ENCODE results near the gene CRACR2A.
A peak's percentile ranks its signal among the peaks of the same experiment; 100 is the strongest.

CRACR2A gene

GRCh38 chr12:3683670-3684069 lies 69.2 kb downstream of the CRACR2A start:
- Histone ChIP-seq H3K4me1 (ENCODE audit: insufficient read depth, poor library complexity, severe bottlenecking) (no peaks in the 10 kb centered on the region), H3K4me3 (ENCODE audit: severe bottlenecking) (no peak overlapping the region), H3K36me3 (ENCODE audit: low read depth) (no peaks in the 10 kb centered on the region), H3K9me3 (ENCODE audit: severe bottlenecking) (no peaks in the 10 kb centered on the region), H3K27me3 (ENCODE audit: insufficient read depth, poor library complexity, severe bottlenecking) (no peaks in the 10 kb centered on the region), H3K27ac (ENCODE audit: poor library complexity, severe bottlenecking) (no peak overlapping the region)
- no peak for TF ChIP-seq CTCF (IDR thresholded peaks at IDR 0.05; ENCODE audit: poor library complexity, severe bottlenecking)
- no peak for DNase-seq (ENCODE audit: low spot score)
- ATAC-seq (ENCODE audit: low read depth): no peak

GRCh38 chr12:3681595-3682061 lies 71.3 kb downstream of the CRACR2A start:
- no peak overlapping the region for H3K27ac ChIP-seq (ENCODE audit: poor library complexity, severe bottlenecking)
- H3K9me3 ChIP-seq (ENCODE audit: severe bottlenecking): no peaks in the 10 kb centered on the region
- no peak for DNase-seq (ENCODE audit: low spot score)
- no peaks in the 10 kb centered on the region for H3K4me1 ChIP-seq (ENCODE audit: insufficient read depth, poor library complexity, severe bottlenecking)
- ATAC-seq (ENCODE audit: low read depth): no peak
- peak; percentile 24 for TF ChIP-seq CTCF (IDR thresholded peaks at IDR 0.05; ENCODE audit: poor library complexity, severe bottlenecking)
- H3K27me3 ChIP-seq (ENCODE audit: insufficient read depth, poor library complexity, severe bottlenecking): no peaks in the 10 kb centered on the region
- no peaks in the 10 kb centered on the region for H3K36me3 ChIP-seq (ENCODE audit: low read depth)
- H3K4me3 ChIP-seq (ENCODE audit: severe bottlenecking): no peak overlapping the region

GRCh38 chr12:3680919-3681594 lies 71.9 kb downstream of the CRACR2A start:
- no peaks in the 10 kb centered on the region for H3K4me1 ChIP-seq (ENCODE audit: insufficient read depth, poor library complexity, severe bottlenecking)
- H3K27me3 ChIP-seq (ENCODE audit: insufficient read depth, poor library complexity, severe bottlenecking): no peaks in the 10 kb centered on the region
- no peaks in the 10 kb centered on the region for H3K9me3 ChIP-seq (ENCODE audit: severe bottlenecking)
- peak; percentile 49; the same call in 2 of the 3 replicates for ATAC-seq (ENCODE audit: low read depth)
- TF ChIP-seq CTCF (IDR thresholded peaks at IDR 0.05; ENCODE audit: poor library complexity, severe bottlenecking): peak; percentile 44
- H3K27ac ChIP-seq (ENCODE audit: poor library complexity, severe bottlenecking): no peak overlapping the region
- no peak for DNase-seq (ENCODE audit: low spot score)
- H3K36me3 ChIP-seq (ENCODE audit: low read depth): no peaks in the 10 kb centered on the region
- H3K4me3 ChIP-seq (ENCODE audit: severe bottlenecking): no peak overlapping the region

- no peak for TF ChIP-seq CTCF (IDR thresholded peaks at IDR 0.05; ENCODE audit: poor library complexity, severe bottlenecking)
- no peaks in the 10 kb centered on the region for H3K27me3 ChIP-seq (ENCODE audit: insufficient read depth, poor library complexity, severe bottlenecking)
- ATAC-seq (ENCODE audit: low read depth): no peak
Observed at GRCh38 chr12:3679831-3680230, 73.1 kb downstream of the CRACR2A start.

GRCh38 chr12:3677609-3678008 lies 75.3 kb downstream of the CRACR2A start:
- no peak overlapping the region for H3K4me3 ChIP-seq (ENCODE audit: severe bottlenecking)
- TF ChIP-seq CTCF (IDR thresholded peaks at IDR 0.05; ENCODE audit: poor library complexity, severe bottlenecking): no peak
- H3K9me3 ChIP-seq (ENCODE audit: severe bottlenecking): no peaks in the 10 kb centered on the region
- H3K27ac ChIP-seq (ENCODE audit: poor library complexity, severe bottlenecking): no peak overlapping the region
- H3K36me3 ChIP-seq (ENCODE audit: low read depth): no peaks in the 10 kb centered on the region
- no peaks in the 10 kb centered on the region for H3K27me3 ChIP-seq (ENCODE audit: insufficient read depth, poor library complexity, severe bottlenecking)
- DNase-seq (ENCODE audit: low spot score): no peak
- no peak for ATAC-seq (ENCODE audit: low read depth)
- no peaks in the 10 kb centered on the region for H3K4me1 ChIP-seq (ENCODE audit: insufficient read depth, poor library complexity, severe bottlenecking)

More at GRCh38 chr12:3679831-3680230, 73.1 kb downstream of the CRACR2A start:
- Histone ChIP-seq H3K4me1 (ENCODE audit: insufficient read depth, poor library complexity, severe bottlenecking) (no peaks in the 10 kb centered on the region), H3K9me3 (ENCODE audit: severe bottlenecking) (no peaks in the 10 kb centered on the region), H3K36me3 (ENCODE audit: low read depth) (no peaks in the 10 kb centered on the region), H3K27ac (ENCODE audit: poor library complexity, severe bottlenecking) (no peak overlapping the region), H3K4me3 (ENCODE audit: severe bottlenecking) (no peak overlapping the region)
- no peak for DNase-seq (ENCODE audit: low spot score)
